GM19395 (cell line): ENCODE measurements around the gene NCKAP5.
A peak's percentile ranks its signal among the peaks of the same experiment; 100 is the strongest.

Experiments used
- ATAC-seq: cut with Tn5 transposase; IDR thresholded peaks from one replicate; pipeline ENCODE4 v1.9.1; 2021; ENCODE audit warnings: mild to moderate bottlenecking, moderate library complexity; ENCODE audit not compliant: unreplicated experiment

NCKAP5 gene

GRCh38 chr2:132797556-132797955 lies 770.7 kb downstream of the NCKAP5 start:
- no peak for ATAC-seq

GRCh38 chr2:132797071-132797470 lies 771.2 kb downstream of the NCKAP5 start:
- ATAC-seq, result no peak

GRCh38 chr2:132795220-132795619 lies 773.0 kb downstream of the NCKAP5 start:
- ATAC-seq, result no peak

GRCh38 chr2:132793532-132793931 lies 774.7 kb downstream of the NCKAP5 start:
- no peak for ATAC-seq

- ATAC-seq, result no peak
These were observed 778.0 kb downstream of the NCKAP5 start for GRCh38 chr2:132790207-132790785.

- ATAC-seq, result no peak
These were observed 779.2 kb downstream of the NCKAP5 start for GRCh38 chr2:132789066-132789465.

DNA sequence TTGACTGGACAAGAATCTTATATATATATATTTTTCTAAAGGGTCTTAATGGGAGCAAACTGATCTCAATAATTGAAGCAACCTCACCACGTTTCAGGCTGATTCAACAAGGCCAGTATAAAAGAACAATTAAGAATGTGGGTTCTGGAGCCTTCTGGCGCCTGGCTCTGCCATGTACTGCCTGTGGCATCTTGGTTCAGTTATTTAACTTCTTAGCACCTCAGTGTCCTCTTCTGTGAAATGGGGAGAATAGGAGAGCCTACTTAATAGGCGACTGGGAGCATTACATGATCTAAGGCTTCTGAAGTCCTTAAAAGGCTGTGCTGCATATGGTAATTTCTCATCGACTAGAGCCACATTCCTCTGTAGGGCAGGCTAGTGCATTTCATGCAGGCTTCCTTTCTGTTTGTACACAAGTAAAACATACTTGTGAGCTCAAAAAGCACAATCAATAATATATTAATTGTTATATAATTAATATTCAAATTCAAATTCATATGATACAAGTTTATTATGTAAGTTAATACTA lies 779.9 kb downstream of the NCKAP5 start:
- no peak for ATAC-seq

DNA sequence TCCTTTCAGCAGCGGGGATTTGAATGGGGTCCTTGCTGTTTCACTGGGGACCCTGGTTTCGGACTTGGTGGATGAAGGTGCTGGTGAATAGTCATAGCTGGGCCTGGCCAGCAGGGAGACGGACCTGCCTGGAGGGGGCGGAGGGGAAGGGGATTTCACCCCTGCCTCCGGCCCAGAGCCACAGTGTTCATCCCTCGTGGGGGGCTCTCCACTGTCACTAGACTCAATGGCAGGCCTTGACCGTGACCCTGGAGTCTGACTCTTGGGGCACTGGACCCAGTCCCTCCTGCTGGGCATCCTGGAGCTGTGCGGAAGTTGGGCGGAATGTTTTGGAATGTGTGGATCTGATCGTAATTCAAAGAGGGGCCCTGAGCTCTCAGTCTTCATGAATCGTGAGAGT lies 784.4 kb downstream of the NCKAP5 start:
- no peak for ATAC-seq

DNA sequence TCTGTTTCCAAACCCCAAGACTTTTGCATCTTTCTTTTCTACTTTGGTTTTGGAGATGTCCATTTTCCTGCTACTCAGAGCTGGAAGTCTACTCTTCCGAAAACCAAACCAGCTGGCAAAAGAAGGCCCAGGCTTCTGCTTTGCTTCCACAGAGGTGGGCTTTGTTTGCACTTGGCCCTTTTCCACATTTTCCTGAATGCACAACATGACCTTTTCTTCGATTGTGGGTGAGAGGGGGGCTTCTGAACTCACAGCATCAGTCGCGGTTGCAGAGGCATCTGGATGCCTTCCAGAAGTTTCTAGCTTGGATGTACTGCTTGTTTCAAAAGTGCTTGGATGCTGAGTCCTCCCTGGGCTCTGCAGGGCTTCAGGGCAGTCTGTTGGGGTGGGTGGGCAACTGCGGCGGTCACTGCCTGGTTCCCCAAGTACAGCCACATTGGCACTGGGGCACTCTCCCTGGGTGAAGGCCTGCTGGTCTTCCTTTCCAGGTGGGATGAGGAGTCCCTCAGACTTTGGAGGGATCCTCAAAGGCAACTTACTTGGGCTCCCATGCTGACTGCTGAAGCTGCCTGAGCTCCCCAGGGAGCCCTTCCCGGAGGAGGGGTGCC lies 786.0 kb downstream of the NCKAP5 start:
- no peak for ATAC-seq

- no peak for ATAC-seq
These were observed 787.6 kb downstream of the NCKAP5 start for GRCh38 chr2:132780651-132781050.

- no peak for ATAC-seq
These were observed 789.0 kb downstream of the NCKAP5 start for GRCh38 chr2:132779206-132779721.

DNA sequence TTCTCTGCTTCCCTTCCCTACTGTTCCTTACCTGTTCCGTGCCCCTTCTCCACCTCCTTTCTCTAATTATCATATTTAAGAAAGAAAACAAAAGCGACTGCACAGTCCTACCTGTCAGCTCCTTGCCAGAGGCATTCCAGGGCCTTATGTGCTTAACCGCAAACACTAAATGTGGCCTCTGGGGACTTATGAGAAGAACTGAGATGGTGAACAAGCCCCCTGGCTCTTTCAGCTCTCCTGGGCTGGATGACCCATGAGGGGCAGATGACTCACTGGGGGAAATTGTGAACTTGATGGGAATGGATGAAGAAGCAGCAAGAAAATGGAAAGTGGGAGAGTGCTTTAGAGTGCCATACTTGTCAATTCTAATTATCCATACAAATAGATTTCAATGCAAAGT lies 792.0 kb downstream of the NCKAP5 start:
- no peak for ATAC-seq

GRCh38 chr2:132774189-132774588 lies 794.1 kb downstream of the NCKAP5 start:
- ATAC-seq, result no peak

GRCh38 chr2:132773331-132773730 lies 794.9 kb downstream of the NCKAP5 start:
- ATAC-seq, result no peak

- ATAC-seq, result no peak
These were observed 795.9 kb downstream of the NCKAP5 start for GRCh38 chr2:132772340-132772739.

DNA sequence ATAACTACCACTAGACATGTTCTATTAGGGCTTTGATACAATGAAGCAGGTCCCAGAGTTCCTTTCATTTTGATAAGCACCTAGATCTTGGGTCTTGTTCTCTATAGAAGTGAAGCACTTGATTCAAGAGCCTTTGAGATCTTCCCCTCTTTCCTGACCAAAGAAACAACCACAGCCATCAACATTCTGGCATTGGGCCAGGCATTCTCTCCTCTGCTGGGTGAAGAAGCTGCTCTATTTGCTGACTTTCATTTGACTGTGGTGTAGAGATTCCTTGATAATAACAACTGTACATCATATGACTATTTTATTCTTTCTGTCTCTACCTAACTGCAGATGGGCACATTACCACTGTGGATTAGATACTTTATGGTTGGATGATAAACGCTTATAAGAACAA lies 801.7 kb downstream of the NCKAP5 start:
- no peak for ATAC-seq

DNA sequence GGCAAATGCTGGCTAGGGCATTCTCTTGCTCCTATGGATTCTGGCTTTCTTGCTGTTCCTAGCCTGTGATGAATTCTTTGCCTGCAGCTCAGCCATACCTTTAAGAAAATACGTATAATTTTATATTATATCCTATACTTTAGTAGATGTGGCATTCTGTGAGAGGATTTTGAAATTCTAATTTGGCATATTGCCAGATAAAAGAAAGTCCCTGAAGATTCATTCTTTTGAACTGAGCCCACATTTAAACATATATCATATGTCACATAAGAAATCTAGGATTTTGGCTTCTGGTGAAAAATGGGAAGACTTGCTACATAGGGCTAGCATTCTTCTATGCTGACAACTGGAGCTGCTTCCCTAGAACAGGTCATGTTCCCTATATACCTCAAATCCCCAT lies 806.8 kb downstream of the NCKAP5 start:
- no peak for ATAC-seq

DNA sequence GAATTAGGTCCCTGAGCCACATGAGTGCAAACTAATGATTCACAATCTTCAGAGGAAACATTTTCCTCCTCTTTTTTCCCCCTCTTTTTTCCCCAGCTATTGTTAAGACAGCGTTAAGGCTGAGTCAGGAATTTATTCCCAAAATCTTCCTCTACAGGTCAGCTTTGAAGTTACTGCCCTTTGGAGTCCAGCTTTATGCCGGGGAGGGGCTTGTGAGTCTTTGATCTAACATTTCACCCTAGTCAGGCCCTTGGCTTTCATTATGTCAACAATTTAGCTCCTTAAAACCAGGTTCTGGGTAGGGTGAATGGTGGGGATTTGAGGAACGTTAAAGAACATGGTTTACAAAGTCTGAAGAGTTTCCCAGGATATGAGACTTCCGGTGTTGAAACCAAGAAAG lies 807.3 kb downstream of the NCKAP5 start:
- ATAC-seq, result no peak

DNA sequence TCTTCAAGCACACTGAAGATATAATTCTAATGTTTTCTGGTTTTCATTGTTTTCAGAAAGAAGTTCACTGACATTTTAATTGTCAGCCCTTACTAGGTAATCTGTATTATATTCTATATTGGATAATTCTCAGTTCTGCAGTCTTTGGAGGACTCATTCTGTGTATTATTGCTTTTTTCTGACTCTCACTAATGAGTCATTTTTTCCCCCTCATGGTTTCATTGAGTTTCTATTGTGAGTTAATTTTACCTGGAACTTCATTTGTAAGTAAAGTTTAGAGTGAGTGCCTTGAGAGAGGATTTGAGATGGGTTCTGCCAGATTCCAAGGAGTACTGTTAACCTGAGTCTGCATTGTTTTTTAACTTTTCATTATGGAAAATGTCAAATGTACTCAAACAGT lies 807.9 kb downstream of the NCKAP5 start:
- ATAC-seq, result peak; percentile 74

DNA sequence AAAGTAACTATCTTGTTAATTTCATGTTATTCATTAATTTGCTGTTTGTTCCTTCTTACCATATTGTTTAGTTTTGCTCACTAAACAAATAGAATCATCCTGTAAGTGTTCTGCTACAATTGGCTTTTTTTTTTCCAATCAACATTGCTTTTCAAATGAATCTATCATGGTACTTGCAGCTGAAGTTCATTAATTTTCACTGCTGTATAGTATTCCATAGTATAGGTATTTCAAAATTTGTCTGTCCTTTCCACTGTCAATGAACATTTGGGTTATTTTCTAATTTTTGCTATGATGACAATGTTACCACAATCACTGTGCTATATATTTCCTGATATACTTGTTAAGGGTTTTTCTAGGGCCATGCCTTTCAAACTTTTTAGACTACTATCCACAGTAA lies 809.3 kb downstream of the NCKAP5 start:
- no peak for ATAC-seq

DNA sequence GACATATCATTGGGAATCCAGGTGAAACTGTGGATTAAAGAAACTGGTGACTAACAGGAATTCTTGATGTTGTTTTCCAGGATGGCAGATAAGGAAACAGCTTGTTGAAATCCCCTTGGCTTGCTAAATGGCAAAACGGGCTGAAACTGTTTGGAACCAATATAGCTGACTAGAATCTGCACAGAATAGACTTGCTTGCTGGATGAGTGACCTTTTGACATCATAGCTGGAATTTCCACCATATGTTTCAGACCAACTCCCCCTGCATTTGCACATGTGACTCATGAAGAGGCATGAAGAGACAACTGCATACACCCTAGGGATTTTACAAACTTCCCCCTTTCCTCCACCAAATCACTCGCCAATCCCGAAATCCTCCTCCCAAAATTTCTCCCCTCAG lies 810.6 kb downstream of the NCKAP5 start:
- no peak for ATAC-seq

- ATAC-seq, result no peak
These were observed 811.2 kb downstream of the NCKAP5 start for GRCh38 chr2:132757002-132757589.
